Activated CD8-positive, alpha-beta T cell treated with anti-CD3 and anti-CD28 coated beads, Interleukin-2, amount 10 ng/mL, durations not matched to agents 7 days and 5 days (primary cell): ENCODE measurements around the gene MEX3A. TPM values are rescaled to one million over a fixed set of nuclear protein-coding genes. Genes with fewer than 3 reads are reported as not detected.
"Not testable (repeated sequence)": the region's sequence is repeated elsewhere in the genome, so short reads cannot be mapped to it uniquely, and the experiment has no call there.

Source experiments
- ATAC-seq: fragments of 150-1000 bp; cut with Tn5 transposase; one replicate; pipeline ENCODE4 v1.10.0; 2021; ENCODE audit warnings: moderate library complexity
- CTCF ChIA-PET: fragments of 350-600 bp; sonication (Branson Sonifier 250); formaldehyde crosslinking; loops from one replicate; lab custom pipeline; 2021; ENCODE audit warnings: antibody characterized with exemption; lab: Charles Lee
- POLR2A ChIA-PET: fragments of 350-600 bp; sonication (Branson Sonifier 250); formaldehyde crosslinking; loops from one replicate; lab custom pipeline; 2021; ENCODE audit warnings: antibody characterized with exemption; lab: Charles Lee
- DNase-seq: peaks from one replicate; pipeline ENCODE4 v3.0.0-alpha.2; 2020
- H3K27ac Mint-ChIP-seq: one replicate; pipeline ENCODE4 v1.8.0; 2021; ENCODE audit warnings: mild to moderate bottlenecking, mixed read lengths
- H3K27me3 Mint-ChIP-seq: one replicate; pipeline ENCODE4 v1.8.0; 2021; ENCODE audit warnings: low read depth, mixed read lengths
- H3K36me3 Mint-ChIP-seq: one replicate; pipeline ENCODE4 v1.8.0; 2021; ENCODE audit warnings: low read depth, mixed read lengths
- H3K4me1 Mint-ChIP-seq: one replicate; pipeline ENCODE4 v1.8.0; 2021; ENCODE audit warnings: low read depth, mixed read lengths
- H3K4me3 Mint-ChIP-seq: one replicate; pipeline ENCODE4 v1.8.0; 2021; ENCODE audit warnings: mild to moderate bottlenecking, mixed read lengths
- H3K9me3 Mint-ChIP-seq: one replicate; pipeline ENCODE4 v1.8.0; 2022; ENCODE audit warnings: mixed read lengths; ENCODE audit not compliant: insufficient read depth
- total RNA-seq, 2 experiments: library from RNA; stranded (reverse); gene quantifications; one replicate each; pipeline ENCODE4 v1.2.3, GENCODE V29; 2021

MEX3A gene
- total RNA-seq, 2 experiments from 2014 or later = 0.05 TPM

DNA sequence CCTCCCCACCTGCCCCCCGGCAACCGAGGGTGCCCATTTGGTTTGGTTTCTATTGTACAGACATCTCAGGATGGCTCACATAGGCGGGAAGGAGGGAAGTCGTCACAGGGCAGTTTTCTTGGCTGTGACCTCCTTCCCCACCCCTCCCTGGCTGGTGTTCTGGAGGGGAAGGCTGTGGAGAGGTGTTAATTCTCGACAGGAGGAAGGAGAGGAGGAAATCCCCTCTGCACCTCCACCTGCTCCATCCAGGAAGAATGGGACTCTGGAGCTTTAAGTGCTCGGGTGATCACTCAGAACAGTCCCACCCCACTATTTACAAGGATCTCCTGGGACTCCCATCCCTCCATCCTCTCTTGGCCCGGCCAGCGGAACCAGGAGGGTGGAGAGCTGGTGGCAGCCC, 7.6 kb downstream of the MEX3A start:
- Mint-ChIP-seq H3K27me3 (peaks cover 31% of the 10 kb centered on the region), H3K4me3 (no peak overlapping the region), H3K9me3 (no peaks in the 10 kb centered on the region), H3K27ac (no peak overlapping the region), H3K4me1 (peaks cover 3% of the 10 kb centered on the region), H3K36me3 (no peaks in the 10 kb centered on the region)
- ATAC-seq (no peak), DNase-seq (no peak)
- POLR2A ChIA-PET = no interaction called here
- CTCF ChIA-PET = interaction anchor here (1.3 kb wide), 1 partner anchor 8 kb away, joined by 4 read pairs; no protein-coding TSS in a partner anchor

DNA sequence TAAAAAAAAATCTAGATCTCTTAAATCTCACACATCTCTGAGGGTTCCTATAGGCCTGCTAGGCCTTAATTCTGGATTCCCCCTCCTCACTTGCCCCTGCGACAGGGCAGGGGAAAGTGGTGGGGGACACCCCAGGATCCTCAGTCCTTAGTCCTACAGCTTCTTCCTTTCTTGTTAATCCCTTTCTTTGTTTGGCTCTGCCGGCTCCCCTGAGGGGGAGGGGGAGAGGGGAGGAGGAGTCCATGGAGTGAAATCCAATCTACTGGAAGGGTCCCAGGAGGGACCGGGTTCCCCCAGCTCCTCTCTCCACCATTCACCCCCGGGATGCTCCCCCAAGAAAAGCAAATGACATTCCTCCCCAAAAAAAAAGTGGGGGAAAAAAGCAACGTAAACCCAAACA, 8.5 kb downstream of the MEX3A start:
- CTCF ChIA-PET = interaction anchor here (1.3 to 1.5 kb wide), 3 partner anchors 11 to 823 kb away, joined by 3 to 4 read pairs (median 3); no protein-coding TSS in a partner anchor
- POLR2A ChIA-PET = no interaction called here
- ATAC-seq (no peak), DNase-seq (no peak)
- Mint-ChIP-seq H3K36me3 (no peaks in the 10 kb centered on the region), H3K27ac (no peak overlapping the region), H3K9me3 (no peaks in the 10 kb centered on the region), H3K4me3 (no peak overlapping the region), H3K27me3 (peaks cover 24% of the 10 kb centered on the region), H3K4me1 (peaks cover 3% of the 10 kb centered on the region)

DNA sequence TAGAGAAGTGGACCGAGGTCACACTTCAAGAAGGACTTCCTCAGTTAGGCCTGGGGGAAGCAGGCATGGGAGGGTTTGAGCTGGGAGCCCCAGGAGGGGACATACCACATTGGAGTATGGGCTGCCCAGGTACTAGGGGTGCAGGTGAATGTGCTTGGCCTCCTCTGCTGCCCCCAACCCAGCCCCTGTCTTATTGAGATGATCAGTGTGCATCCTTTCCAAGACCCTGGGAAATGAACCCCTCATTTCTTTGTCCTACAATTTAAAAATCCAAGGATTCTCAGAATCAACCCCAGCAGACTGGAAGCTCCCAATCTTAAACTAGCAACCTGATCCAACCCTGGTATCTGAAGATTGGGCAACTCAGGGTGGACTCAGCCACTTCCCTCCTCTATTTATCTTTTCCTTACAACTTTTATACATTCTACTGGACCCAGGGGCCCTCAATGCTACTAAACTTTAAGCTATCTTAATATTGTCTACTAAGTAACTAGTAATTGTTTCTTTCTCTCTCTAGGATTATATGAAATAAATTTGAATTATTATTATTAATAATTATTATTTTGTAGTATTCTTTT, 9.1 kb downstream of the MEX3A start:
- no peak overlapping the region for H3K4me3 Mint-ChIP-seq
- peaks cover 3% of the 10 kb centered on the region for H3K4me1 Mint-ChIP-seq
- CTCF ChIA-PET = interaction anchor here (0.9 to 1.5 kb wide), 4 partner anchors 10 to 822 kb away, joined by 3 to 4 read pairs (median 3); no protein-coding TSS in a partner anchor
- DNase-seq = no peak
- no peak for ATAC-seq
- POLR2A ChIA-PET = no interaction called here
- peaks cover 22% of the 10 kb centered on the region for H3K27me3 Mint-ChIP-seq
- H3K9me3 Mint-ChIP-seq = no peaks in the 10 kb centered on the region
- no peak overlapping the region for H3K27ac Mint-ChIP-seq
- H3K36me3 Mint-ChIP-seq = no peaks in the 10 kb centered on the region

DNA sequence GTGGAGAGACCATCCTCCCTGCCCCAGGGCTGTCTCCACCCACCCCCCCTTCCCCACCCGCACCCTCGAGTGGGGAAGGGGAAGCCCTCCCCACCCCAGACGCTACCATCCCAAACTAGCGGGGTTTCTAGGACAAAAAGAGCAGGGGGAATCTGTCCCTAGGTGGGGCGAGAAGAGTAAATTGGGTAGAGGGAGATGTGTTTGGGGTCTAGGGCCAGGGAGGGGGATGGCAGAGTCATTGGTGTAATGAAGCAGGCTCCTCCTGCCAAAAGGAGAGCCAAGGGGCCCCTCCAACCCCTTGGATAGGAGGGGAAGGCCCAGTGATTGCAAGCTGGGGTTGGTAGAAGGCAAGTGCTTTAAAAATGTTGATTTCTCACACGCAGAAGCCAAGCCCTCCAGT, 10.0 kb downstream of the MEX3A start:
- no peak for DNase-seq
- no peak overlapping the region for H3K27ac Mint-ChIP-seq
- no peaks in the 10 kb centered on the region for H3K9me3 Mint-ChIP-seq
- H3K4me3 Mint-ChIP-seq = no peak overlapping the region
- H3K4me1 Mint-ChIP-seq = peaks cover 3% of the 10 kb centered on the region
- ChIA-PET POLR2A (no interaction called here), CTCF (interaction anchor here (0.9 to 1.5 kb wide), 2 partner anchors 9 to 24 kb away, joined by 3 read pairs; no protein-coding TSS in a partner anchor)
- ATAC-seq = no peak
- H3K36me3 Mint-ChIP-seq = no peaks in the 10 kb centered on the region
- peaks cover 17% of the 10 kb centered on the region for H3K27me3 Mint-ChIP-seq

DNA sequence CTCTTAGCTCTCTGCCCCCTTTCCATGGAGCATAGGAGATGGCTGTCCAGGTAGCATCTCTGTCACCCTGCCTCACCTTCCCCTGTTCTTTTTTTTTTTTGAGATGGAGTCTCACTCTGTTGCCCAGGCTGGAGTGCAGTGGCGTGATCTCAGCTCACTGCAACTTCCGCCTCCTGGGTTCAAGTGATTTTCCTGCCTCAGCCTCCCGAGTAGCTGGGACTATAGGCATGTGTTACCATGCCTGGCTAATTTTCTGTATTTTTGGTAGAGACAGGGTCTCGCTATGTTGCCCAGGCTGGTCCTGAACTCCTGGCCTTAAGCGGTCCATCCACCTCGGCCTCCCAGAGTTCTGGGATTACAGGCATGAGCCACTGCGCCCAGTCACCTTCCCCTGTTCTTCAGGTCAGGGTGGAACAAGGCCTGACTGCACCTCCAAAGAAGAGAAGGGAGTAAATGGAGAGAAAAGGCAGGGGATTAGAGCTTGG, 10.9 kb downstream of the MEX3A start:
- POLR2A ChIA-PET, ATAC-seq, CTCF ChIA-PET, H3K9me3 Mint-ChIP-seq, H3K4me3 Mint-ChIP-seq, H3K27ac Mint-ChIP-seq, H3K4me1 Mint-ChIP-seq, H3K36me3 Mint-ChIP-seq, DNase-seq: not testable (repeated sequence)
- peaks cover 17% of the 10 kb centered on the region for H3K27me3 Mint-ChIP-seq

DNA sequence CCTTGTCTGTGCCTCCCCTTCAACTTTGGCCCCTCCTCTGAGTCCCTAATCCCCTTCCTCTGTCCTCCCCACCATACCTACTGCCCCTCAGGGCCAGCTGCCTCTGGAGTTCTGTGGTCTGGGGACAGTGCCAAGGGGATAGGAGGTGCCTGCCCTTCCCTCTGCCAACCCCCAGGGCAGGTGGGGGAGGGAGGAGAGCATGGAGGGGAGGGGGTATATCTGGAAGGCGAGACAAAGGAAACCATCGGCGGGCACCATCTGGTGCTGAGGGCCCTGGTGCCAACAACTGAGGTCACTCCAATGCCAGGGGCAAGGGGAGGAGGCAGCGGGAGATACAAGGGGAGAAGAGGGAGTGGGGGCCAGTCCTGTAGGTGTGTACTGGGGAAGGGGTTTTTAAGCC, 11.7 kb downstream of the MEX3A start:
- no peak overlapping the region for H3K27ac Mint-ChIP-seq
- H3K9me3 Mint-ChIP-seq = no peaks in the 10 kb centered on the region
- H3K4me3 Mint-ChIP-seq = no peak overlapping the region
- no peak for ATAC-seq
- POLR2A ChIA-PET = no interaction called here
- H3K4me1 Mint-ChIP-seq = peaks cover 12% of the 10 kb centered on the region
- no peaks in the 10 kb centered on the region for H3K36me3 Mint-ChIP-seq
- DNase-seq = no peak
- H3K27me3 Mint-ChIP-seq = peaks cover 14% of the 10 kb centered on the region
- CTCF ChIA-PET = no interaction called here

DNA sequence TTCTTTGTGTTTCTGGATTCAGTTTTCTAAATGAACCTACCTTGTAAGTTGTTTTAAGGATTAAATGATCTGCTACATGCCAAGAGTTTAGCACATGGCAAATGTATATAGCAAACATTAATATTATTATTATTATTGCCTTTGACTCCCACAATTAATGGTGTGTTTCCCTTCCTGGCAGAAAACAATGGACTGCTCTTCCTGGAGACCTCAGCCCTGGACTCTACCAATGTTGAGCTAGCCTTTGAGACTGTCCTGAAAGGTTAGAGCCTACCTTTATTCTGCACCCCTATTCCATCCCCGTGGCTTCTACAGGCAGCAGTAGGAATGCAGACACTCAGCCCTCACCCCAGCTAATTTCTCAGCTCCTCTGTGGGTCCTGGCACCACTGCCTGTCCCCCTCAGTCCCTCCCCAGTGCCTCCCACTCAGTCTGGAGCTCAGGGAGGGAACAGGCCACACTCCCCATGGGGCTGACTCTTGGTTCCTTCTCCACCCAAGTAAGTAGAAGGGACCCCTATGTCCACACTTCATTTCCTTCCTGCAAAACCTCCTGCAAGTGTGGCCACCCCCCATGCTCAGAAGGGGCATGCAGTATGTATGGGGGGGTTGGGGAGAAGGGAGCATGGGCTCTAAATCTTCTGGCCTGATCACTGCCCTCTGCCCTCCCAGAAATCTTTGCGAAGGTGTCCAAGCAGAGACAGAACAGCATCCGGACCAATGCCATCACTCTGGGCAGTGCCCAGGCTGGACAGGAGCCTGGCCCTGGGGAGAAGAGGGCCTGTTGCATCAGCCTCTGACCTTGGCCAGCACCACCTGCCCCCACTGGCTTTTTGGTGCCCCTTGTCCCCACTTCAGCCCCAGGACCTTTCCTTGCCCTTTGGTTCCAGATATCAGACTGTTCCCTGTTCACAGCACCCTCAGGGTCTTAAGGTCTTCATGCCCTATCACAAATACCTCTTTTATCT, 12.5 kb downstream of the MEX3A start:
- DNase-seq (no peak), ATAC-seq (no peak)
- no peaks in the 10 kb centered on the region for H3K36me3 Mint-ChIP-seq
- ChIA-PET POLR2A (no interaction called here), CTCF (no interaction called here)
- no peak overlapping the region for H3K4me3 Mint-ChIP-seq
- no peaks in the 10 kb centered on the region for H3K9me3 Mint-ChIP-seq
- H3K27ac Mint-ChIP-seq = no peak overlapping the region
- peaks cover 10% of the 10 kb centered on the region for H3K4me1 Mint-ChIP-seq
- peaks cover 10% of the 10 kb centered on the region for H3K27me3 Mint-ChIP-seq

DNA sequence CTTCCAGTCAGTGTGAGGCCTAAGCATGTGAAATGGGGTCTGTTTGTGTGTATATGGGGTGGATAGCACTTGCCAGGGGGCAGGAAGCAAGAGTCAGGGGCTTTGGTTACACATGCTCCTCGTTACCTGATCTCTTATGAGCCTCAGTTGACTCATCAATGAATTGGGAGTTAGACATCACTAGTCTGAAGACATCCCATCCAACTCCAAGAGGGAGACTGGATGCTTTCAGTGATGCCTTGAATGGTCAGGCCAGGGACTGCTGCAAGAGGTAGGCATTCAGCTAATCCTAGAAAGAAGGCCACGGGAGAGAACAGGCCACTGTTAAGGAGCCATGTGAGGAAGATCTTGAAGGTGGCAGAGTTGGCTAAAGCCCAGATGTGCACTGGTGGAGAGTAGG, 15.0 kb downstream of the MEX3A start:
- ATAC-seq (no peak), DNase-seq (no peak)
- Mint-ChIP-seq H3K4me1 (peaks cover 10% of the 10 kb centered on the region), H3K27me3 (peaks cover 4% of the 10 kb centered on the region), H3K4me3 (no peak overlapping the region), H3K36me3 (no peaks in the 10 kb centered on the region), H3K27ac (no peak overlapping the region), H3K9me3 (no peaks in the 10 kb centered on the region)
- POLR2A ChIA-PET = interaction anchor here (0.8 to 1.6 kb wide), 3 partner anchors 22 to 210 kb away, joined by 3 to 4 read pairs (median 3); partner anchors contain the start of genes GON4L and KHDC4
- CTCF ChIA-PET = interaction anchor here (0.8 to 4.3 kb wide), 26 partner anchors 15 to 675 kb away, joined by 3 to 28 read pairs (median 8); partner anchors contain the start of genes ARHGEF2, KHDC4, SSR2 and SYT11

DNA sequence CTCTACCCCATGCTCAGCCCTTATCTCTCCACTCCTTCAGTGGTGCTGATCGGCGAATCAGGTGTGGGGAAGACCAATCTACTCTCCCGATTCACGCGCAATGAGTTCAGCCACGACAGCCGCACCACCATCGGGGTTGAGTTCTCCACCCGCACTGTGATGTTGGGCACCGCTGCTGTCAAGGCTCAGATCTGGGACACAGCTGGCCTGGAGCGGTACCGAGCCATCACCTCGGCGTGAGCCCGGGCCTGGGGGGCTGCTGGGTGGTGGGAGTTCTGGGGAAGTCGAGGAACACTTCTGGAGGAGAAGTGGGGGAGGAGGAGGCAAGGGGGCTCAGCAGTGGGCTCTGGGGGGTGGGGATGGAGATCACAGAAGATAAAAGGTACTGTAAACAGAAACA, 16.4 kb downstream of the MEX3A start:
- Mint-ChIP-seq H3K4me1 (peaks cover 10% of the 10 kb centered on the region), H3K36me3 (no peaks in the 10 kb centered on the region), H3K27ac (no peak overlapping the region), H3K9me3 (no peaks in the 10 kb centered on the region), H3K4me3 (no peak overlapping the region), H3K27me3 (peaks cover 3% of the 10 kb centered on the region)
- ChIA-PET POLR2A (interaction anchor here (1.5 kb wide), 1 partner anchor 132 kb away, joined by 4 read pairs; the partner anchor contains the start of gene KHDC4), CTCF (interaction anchor here (0.6 to 4.3 kb wide), 49 partner anchors 9 to 742 kb away, joined by 3 to 28 read pairs (median 6); partner anchors contain the start of genes ARHGEF2, KHDC4, SLC25A44 and SMG5)
- ATAC-seq = no peak
- DNase-seq = no peak

DNA sequence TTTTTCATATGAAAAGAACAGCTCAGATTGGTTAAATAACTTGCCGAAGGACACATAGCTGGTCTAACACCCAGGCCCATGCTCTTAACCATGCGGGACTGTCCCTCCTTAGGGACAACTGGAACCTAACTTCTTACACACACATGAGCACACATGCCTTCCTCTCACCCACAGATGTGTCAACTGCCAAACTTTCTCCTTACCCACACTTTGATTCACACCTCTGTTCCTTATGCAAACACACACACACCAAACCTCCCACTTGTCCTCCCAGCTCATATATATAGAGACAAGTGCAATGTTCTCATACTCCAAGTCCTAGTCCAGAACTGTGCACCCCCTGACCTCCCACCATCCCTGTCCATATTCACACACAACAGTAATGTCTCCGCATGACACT, 17.1 kb downstream of the MEX3A start:
- POLR2A ChIA-PET = no interaction called here
- Mint-ChIP-seq H3K4me1 (peaks cover 10% of the 10 kb centered on the region), H3K27ac (no peak overlapping the region), H3K9me3 (no peaks in the 10 kb centered on the region), H3K27me3 (no peaks in the 10 kb centered on the region), H3K36me3 (no peaks in the 10 kb centered on the region), H3K4me3 (no peak overlapping the region)
- ATAC-seq (no peak), DNase-seq (no peak)
- CTCF ChIA-PET = interaction anchor here (1.0 to 4.3 kb wide), 9 partner anchors 13 to 133 kb away, joined by 3 to 28 read pairs (median 14); partner anchors contain the start of genes KHDC4 and UBQLN4

DNA sequence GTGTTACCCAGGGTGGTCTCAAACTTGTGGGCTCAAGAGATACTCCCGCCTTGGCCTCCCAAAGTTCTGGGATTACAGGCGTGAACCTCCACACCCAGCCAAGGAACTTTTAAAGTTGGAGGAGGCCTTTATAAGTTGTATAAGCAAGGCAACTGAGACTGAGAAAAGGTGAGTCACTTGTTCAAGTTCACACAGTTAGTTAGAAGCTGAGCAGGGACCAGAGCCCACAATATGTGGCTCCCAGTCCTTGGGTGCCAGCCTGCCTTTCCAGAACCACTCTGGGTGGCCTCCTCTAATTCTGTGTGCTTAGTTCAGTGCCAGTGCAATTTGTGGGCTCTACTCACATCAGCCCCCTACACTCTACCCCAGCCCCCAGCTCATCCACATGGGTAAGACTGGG, 17.6 kb downstream of the MEX3A start:
- ChIA-PET CTCF (interaction anchor here (0.7 to 4.3 kb wide), 7 partner anchors 12 to 205 kb away, joined by 3 to 28 read pairs (median 12); partner anchors contain the start of genes KHDC4, SYT11 and UBQLN4), POLR2A (no interaction called here)
- Mint-ChIP-seq H3K4me3 (no peak overlapping the region), H3K27ac (no peak overlapping the region), H3K36me3 (no peaks in the 10 kb centered on the region), H3K4me1 (peaks cover 10% of the 10 kb centered on the region), H3K27me3 (no peaks in the 10 kb centered on the region), H3K9me3 (no peaks in the 10 kb centered on the region)
- ATAC-seq (no peak), DNase-seq (no peak)
